ENCODE measurements around the gene TGFA.

- TF ChIP-seq SP1 (IDR thresholded peaks at IDR 0.05): no peak
- TF ChIP-seq CTCF (IDR thresholded peaks at IDR 0.05; ENCODE audit: low read depth, low read length, missing input control): no peak
- TF ChIP-seq, protein P1, sequence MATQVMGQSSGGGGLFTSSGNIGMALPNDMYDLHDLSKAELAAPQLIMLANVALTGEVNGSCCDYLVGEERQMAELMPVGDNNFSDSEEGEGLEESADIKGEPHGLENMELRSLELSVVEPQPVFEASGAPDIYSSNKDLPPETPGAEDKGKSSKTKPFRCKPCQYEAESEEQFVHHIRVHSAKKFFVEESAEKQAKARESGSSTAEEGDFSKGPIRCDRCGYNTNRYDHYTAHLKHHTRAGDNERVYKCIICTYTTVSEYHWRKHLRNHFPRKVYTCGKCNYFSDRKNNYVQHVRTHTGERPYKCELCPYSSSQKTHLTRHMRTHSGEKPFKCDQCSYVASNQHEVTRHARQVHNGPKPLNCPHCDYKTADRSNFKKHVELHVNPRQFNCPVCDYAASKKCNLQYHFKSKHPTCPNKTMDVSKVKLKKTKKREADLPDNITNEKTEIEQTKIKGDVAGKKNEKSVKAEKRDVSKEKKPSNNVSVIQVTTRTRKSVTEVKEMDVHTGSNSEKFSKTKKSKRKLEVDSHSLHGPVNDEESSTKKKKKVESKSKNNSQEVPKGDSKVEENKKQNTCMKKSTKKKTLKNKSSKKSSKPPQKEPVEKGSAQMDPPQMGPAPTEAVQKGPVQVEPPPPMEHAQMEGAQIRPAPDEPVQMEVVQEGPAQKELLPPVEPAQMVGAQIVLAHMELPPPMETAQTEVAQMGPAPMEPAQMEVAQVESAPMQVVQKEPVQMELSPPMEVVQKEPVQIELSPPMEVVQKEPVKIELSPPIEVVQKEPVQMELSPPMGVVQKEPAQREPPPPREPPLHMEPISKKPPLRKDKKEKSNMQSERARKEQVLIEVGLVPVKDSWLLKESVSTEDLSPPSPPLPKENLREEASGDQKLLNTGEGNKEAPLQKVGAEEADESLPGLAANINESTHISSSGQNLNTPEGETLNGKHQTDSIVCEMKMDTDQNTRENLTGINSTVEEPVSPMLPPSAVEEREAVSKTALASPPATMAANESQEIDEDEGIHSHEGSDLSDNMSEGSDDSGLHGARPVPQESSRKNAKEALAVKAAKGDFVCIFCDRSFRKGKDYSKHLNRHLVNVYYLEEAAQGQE (IDR thresholded peaks at IDR 0.05): no peak
- TF ChIP-seq YY1 (IDR thresholded peaks at IDR 0.05): no peak
- no peak for TF ChIP-seq NR2F2 (IDR thresholded peaks at IDR 0.05)
- TF ChIP-seq, protein P2, sequence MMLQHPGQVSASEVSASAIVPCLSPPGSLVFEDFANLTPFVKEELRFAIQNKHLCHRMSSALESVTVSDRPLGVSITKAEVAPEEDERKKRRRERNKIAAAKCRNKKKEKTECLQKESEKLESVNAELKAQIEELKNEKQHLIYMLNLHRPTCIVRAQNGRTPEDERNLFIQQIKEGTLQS (IDR thresholded peaks at IDR 0.05): no peak
- no peak for TF ChIP-seq RXRA (IDR thresholded peaks at IDR 0.05)
- no peak for TF ChIP-seq TAF1 (conservative IDR thresholded peaks at IDR 0.05)
- no peak for TF ChIP-seq MAX (IDR thresholded peaks at IDR 0.05)
- no peak for TF ChIP-seq EGR1 (IDR thresholded peaks at IDR 0.05; ENCODE audit: low read depth in 2 of 2)
- no peak for TF ChIP-seq RAD21 (IDR thresholded peaks at IDR 0.05)
- TF ChIP-seq JUND (IDR thresholded peaks at IDR 0.05): no peak
- no peak for TF ChIP-seq GABPA (IDR thresholded peaks at IDR 0.05 in 1 of 2, conservative IDR thresholded peaks at IDR 0.05 in 1 of 2)
- TF ChIP-seq, protein P3, sequence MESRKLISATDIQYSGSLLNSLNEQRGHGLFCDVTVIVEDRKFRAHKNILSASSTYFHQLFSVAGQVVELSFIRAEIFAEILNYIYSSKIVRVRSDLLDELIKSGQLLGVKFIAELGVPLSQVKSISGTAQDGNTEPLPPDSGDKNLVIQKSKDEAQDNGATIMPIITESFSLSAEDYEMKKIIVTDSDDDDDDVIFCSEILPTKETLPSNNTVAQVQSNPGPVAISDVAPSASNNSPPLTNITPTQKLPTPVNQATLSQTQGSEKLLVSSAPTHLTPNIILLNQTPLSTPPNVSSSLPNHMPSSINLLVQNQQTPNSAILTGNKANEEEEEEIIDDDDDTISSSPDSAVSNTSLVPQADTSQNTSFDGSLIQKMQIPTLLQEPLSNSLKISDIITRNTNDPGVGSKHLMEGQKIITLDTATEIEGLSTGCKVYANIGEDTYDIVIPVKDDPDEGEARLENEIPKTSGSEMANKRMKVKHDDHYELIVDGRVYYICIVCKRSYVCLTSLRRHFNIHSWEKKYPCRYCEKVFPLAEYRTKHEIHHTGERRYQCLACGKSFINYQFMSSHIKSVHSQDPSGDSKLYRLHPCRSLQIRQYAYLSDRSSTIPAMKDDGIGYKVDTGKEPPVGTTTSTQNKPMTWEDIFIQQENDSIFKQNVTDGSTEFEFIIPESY (IDR thresholded peaks at IDR 0.05): no peak
Measured at GRCh38 chr2:70399046-70399445, 154.6 kb downstream of the TGFA start.

Measured in liver (tissue), 3 donors.